Adrenal gland (tissue), 12 donors: ENCODE measurements around the gene PCARE. TPM values are rescaled to one million over a fixed set of nuclear protein-coding genes. Genes with fewer than 3 reads are reported as not detected.

ENCODE experiments used
- DNase-seq, 7 donors: peaks; one replicate each; pipeline ENCODE4 v3.0.0-alpha.2; 2019 to 2020
- H3K27ac ChIP-seq, 5 donors: fragments of 200-600 bp; sonication (generic) in 4 of 5; 1 replicate in 3 of 5; 2 replicates in 2 of 5; pipeline versions ENCODE4 v1.5.1 to v1.8.0; 2016 to 2020; ENCODE audit warnings: mild to moderate bottlenecking in 1 of 5
- H3K27me3 ChIP-seq: fragments of 200-600 bp; 2 replicates; pipeline ENCODE4 v1.8.0; 2021
- H3K36me3 ChIP-seq, 2 donors: fragments of 200-600 bp; replicated peaks in 1 of 2; 1 replicate in 1 of 2; 2 replicates in 1 of 2; pipeline versions ENCODE4 v1.5.1 to v1.8.0; 2018 to 2022
- H3K4me1 ChIP-seq, 2 donors: fragments of 200-600 bp; replicated peaks in 1 of 2; 1 replicate in 1 of 2; 2 replicates in 1 of 2; pipeline versions ENCODE4 v1.5.1 to v1.8.0; 2018 to 2021
- H3K4me3 ChIP-seq, 4 donors: fragments of 200-600 bp; sonication (generic) in 3 of 4; one replicate each; pipeline ENCODE4 v1.5.1; 2016 to 2018
- H3K9me3 ChIP-seq, 3 donors: fragments of 200-600 bp; sonication (generic) in 1 of 3; replicated peaks in 1 of 3; 1 replicate in 2 of 3; 2 replicates in 1 of 3; pipeline versions ENCODE4 v1.5.1 to v1.8.0; 2016 to 2021
- CTCF ChIP-seq, 6 experiments: fragments of 450-650 bp in 4 of 6; fragments of 200-600 bp in 2 of 6; sonication (generic) in 1 of 6; IDR thresholded peaks; 1 replicate in 5 of 6; 2 replicates in 1 of 6; pipeline versions ENCODE4 v1.5.1 to v1.8.0; 2016 to 2021; ENCODE audit warnings: antibody characterized with exemption in 6 of 6, mild to moderate bottlenecking in 2 of 6, moderate library complexity in 1 of 6
- POLR2A ChIP-seq, 2 donors: fragments of 450-650 bp; IDR thresholded peaks; one replicate each; pipeline ENCODE4 v1.6.1; 2017; ENCODE audit warnings: antibody characterized with exemption in 2 of 2, mild to moderate bottlenecking in 2 of 2, moderate library complexity in 1 of 2
- WGBS, 4 donors: extraction: QIAGEN DNeasy Blood & Tissue Kit in 2 of 4; methylation state at CpG; one replicate each; pipeline versions ENCODE4 v1.1.5 to v1.1.7; 2013 to 2017; 5-methylcytosine and 5-hydroxymethylcytosine counted together
- intact Hi-C, 2 donors: fragments of 100-400 bp; cut with DNase I; formaldehyde crosslinking; loops; one replicate each; pipeline versions ENCODE4 v1.14.1 to v1.15.0; 2022 to 2023
- polyA plus RNA-seq, 3 donors: library from polyadenylated mRNA; stranded (reverse); fragments of 200-250 nt in 2 of 3; fragments of 350-450 nt in 1 of 3; fragmentation: Illumina TruSeq in 1 of 3; extraction: RNeasy Lipid Tissue Mini Kit (QIAGEN cat#74804) in 1 of 3; gene quantifications; one replicate each; pipeline ENCODE4 v1.2.3, GENCODE V29; 2013 to 2014
- total RNA-seq, 9 donors: library from RNA; depleted of rRNA in 4 of 9; stranded (reverse); fragments of >200 nt in 4 of 9; fragments of 120-200 nt in 1 of 9; fragmentation: NEBNext Ultra II Directional in 1 of 9; extraction: Animal tissue kit (Norgen Biotek cat#: 25700) in 1 of 9; gene quantifications; one replicate each; pipeline versions ENCODE4 v1.1.0 to v1.2.4, GENCODE V29; 2013 to 2023
- donor health status: healthy with polysubstance abuse.
- donor health status: Bipolar disorder and iron deficiency.
- donor health status: DM: yes; HTN: yes; CAD: no.
- donor health status: DM: no; HTN: no; CAD: no.
- donor health status: DM: no; HTN: no; CAD: no.
- donor health status: DM: yes; HTN: yes; CAD: no.

PCARE gene
- total and polyA plus RNA-seq, 12 donors, result 0.02 to 0.17 (median 0.06) TPM; not detected in 8

GRCh38 chr2:29064746-29065067 lies 9.6 kb downstream of the PCARE start:
- peak in 1 of 7 donors; percentile 44 for DNase-seq
- intact Hi-C loops, result no loop called here
- no peaks in the 10 kb centered on the region for H3K27me3 ChIP-seq
- TF ChIP-seq POLR2A (IDR thresholded peaks at IDR 0.05) (no peak), CTCF (IDR thresholded peaks at IDR 0.05) (no peak)
- no peaks in the 10 kb centered on the region for H3K36me3 ChIP-seq
- no peaks in the 10 kb centered on the region for H3K9me3 ChIP-seq
- WGBS, 4 donors, result 70 to 86% (median 80%) methylated on average over 8 to 11 of the region's 11 CpGs; no CpG with 5 or more reads in 1 of the 4 donors
- H3K4me3 ChIP-seq, result no peak overlapping the region
- no peaks in the 10 kb centered on the region for H3K4me1 ChIP-seq
- H3K27ac ChIP-seq, result peak overlapping the region in 2 of 5 donors; percentile 57 to 74

GRCh38 chr2:29064346-29064715 lies 10.0 kb downstream of the PCARE start:
- peak in 1 of 7 donors; percentile 23 for DNase-seq
- Histone ChIP-seq H3K27ac (peak overlapping the region in 1 of 5 donors; percentile 74), H3K9me3 (no peaks in the 10 kb centered on the region), H3K4me1 (no peaks in the 10 kb centered on the region), H3K27me3 (no peaks in the 10 kb centered on the region), H3K4me3 (no peak overlapping the region), H3K36me3 (no peaks in the 10 kb centered on the region)
- intact Hi-C loops, result no loop called here
- TF ChIP-seq POLR2A (IDR thresholded peaks at IDR 0.05), result no peak
- TF ChIP-seq CTCF (IDR thresholded peaks at IDR 0.05), result no peak
- WGBS, 4 donors, result 80 to 89% (median 88%) methylated on average over 4 of the region's 4 CpGs

- no peaks in the 10 kb centered on the region for H3K36me3 ChIP-seq
- H3K27me3 ChIP-seq, result no peaks in the 10 kb centered on the region
- H3K27ac ChIP-seq, result peak overlapping the region in 1 of 5 donors; percentile 27
- no peaks in the 10 kb centered on the region for H3K4me1 ChIP-seq
- WGBS, 4 donors, result 76 to 81% (median 81%) methylated on average over 20 of the region's 20 CpGs
- no peaks in the 10 kb centered on the region for H3K9me3 ChIP-seq
- DNase-seq, result peak in 2 of 7 donors; percentile 22 to 52
- intact Hi-C loops, result no loop called here
- H3K4me3 ChIP-seq, result no peak overlapping the region
- TF ChIP-seq CTCF (IDR thresholded peaks at IDR 0.05), result no peak
- no peak for TF ChIP-seq POLR2A (IDR thresholded peaks at IDR 0.05)
Observed at GRCh38 chr2:29063646-29064345, 10.5 kb downstream of the PCARE start.

- H3K4me1 ChIP-seq, result no peaks in the 10 kb centered on the region
- H3K27me3 ChIP-seq, result no peaks in the 10 kb centered on the region
- H3K9me3 ChIP-seq, result no peaks in the 10 kb centered on the region
- WGBS, 4 donors, result 72 to 90% (median 81%) methylated on average over 3 to 6 of the region's 6 CpGs
- intact Hi-C loops, result no loop called here
- H3K27ac ChIP-seq, result peak overlapping the region in 1 of 5 donors; percentile 0
- peak in 1 of 7 donors; percentile 45 for DNase-seq
- no peaks in the 10 kb centered on the region for H3K36me3 ChIP-seq
- TF ChIP-seq POLR2A (IDR thresholded peaks at IDR 0.05) (no peak), CTCF (IDR thresholded peaks at IDR 0.05) (no peak)
- H3K4me3 ChIP-seq, result no peak overlapping the region
Observed at GRCh38 chr2:29063056-29063455, 11.3 kb downstream of the PCARE start.
